H9 (cell line): ENCODE measurements around the gene OVOL2. TPM values are rescaled to one million over a fixed set of nuclear protein-coding genes. Genes with fewer than 3 reads are reported as not detected.

Experiments used
- DNase-seq: peaks from one replicate; pipeline ENCODE4 v3.0.0-alpha.2; 2017
- H2AFZ ChIP-seq: one replicate; pipeline ENCODE4 v1.6.1; 2013; ENCODE audit warnings: mild to moderate bottlenecking, low read length, control low read depth, moderate library complexity
- H2AK5ac ChIP-seq: 2 replicates; pipeline ENCODE4 v1.6.1; 2013; ENCODE audit warnings: low read length, control low read depth, mixed read lengths; ENCODE audit not compliant: insufficient read length
- H2BK120ac ChIP-seq: one replicate; pipeline ENCODE4 v1.6.1; 2013; ENCODE audit warnings: low read depth, mild to moderate bottlenecking, low read length, control low read depth, inconsistent platforms; ENCODE audit not compliant: poor library complexity, severe bottlenecking
- H2BK12ac ChIP-seq: 2 replicates; pipeline ENCODE4 v1.6.1; 2013; ENCODE audit warnings: low read length, control low read depth, mixed read lengths, low read depth; ENCODE audit not compliant: insufficient read length
- H2BK15ac ChIP-seq: 2 replicates; pipeline ENCODE4 v1.6.1; 2013; ENCODE audit warnings: low read depth, low read length, control low read depth
- H2BK20ac ChIP-seq: one replicate; pipeline ENCODE4 v1.6.1; 2013; ENCODE audit warnings: low read depth, mild to moderate bottlenecking, low read length, control low read depth, inconsistent platforms; ENCODE audit not compliant: poor library complexity, severe bottlenecking
- H2BK5ac ChIP-seq: 2 replicates; pipeline ENCODE4 v1.6.1; 2013; ENCODE audit warnings: low read length, control low read depth, mixed read lengths; ENCODE audit not compliant: insufficient read length
- H3K14ac ChIP-seq: 2 replicates; pipeline ENCODE4 v1.6.1; 2013; ENCODE audit warnings: low read length, control low read depth; ENCODE audit not compliant: insufficient read depth
- H3K18ac ChIP-seq: 2 replicates; pipeline ENCODE4 v1.6.1; 2013; ENCODE audit warnings: low read depth, mild to moderate bottlenecking, mixed read lengths, low read length, control low read depth; ENCODE audit not compliant: insufficient read length
- H3K23ac ChIP-seq: 2 replicates; pipeline ENCODE4 v1.6.1; 2013; ENCODE audit warnings: low read length, control low read depth, mixed read lengths, low read depth; ENCODE audit not compliant: insufficient read length
- H3K23me2 ChIP-seq: 2 replicates; pipeline ENCODE4 v1.6.1; 2013; ENCODE audit warnings: low read depth, mild to moderate bottlenecking, mixed read lengths, low read length, control low read depth; ENCODE audit not compliant: insufficient read length, poor library complexity, severe bottlenecking
- H3K27ac ChIP-seq: 2 replicates; pipeline ENCODE4 v1.5.1; 2013; ENCODE audit warnings: low read length, control low read depth, mixed read lengths, low read depth; ENCODE audit not compliant: insufficient read length
- H3K27me3 ChIP-seq: 2 replicates; pipeline ENCODE4 v1.6.1; 2013; ENCODE audit warnings: low read length, control low read depth, inconsistent platforms; ENCODE audit not compliant: insufficient read depth
- H3K4ac ChIP-seq: 2 replicates; pipeline ENCODE4 v1.6.1; 2013; ENCODE audit warnings: low read depth, mild to moderate bottlenecking, control low read depth, inconsistent platforms, low read length, moderate library complexity
- H3K4me1 ChIP-seq: 2 replicates; pipeline ENCODE4 v1.6.1; 2013; ENCODE audit warnings: low read length, control low read depth, inconsistent platforms; ENCODE audit not compliant: insufficient read depth
- H3K4me2 ChIP-seq: 2 replicates; pipeline ENCODE4 v1.6.1; 2013; ENCODE audit warnings: low read length, control low read depth, mixed read lengths; ENCODE audit not compliant: insufficient read length, insufficient read depth
- H3K56ac ChIP-seq: 2 replicates; pipeline ENCODE4 v1.6.1; 2013; ENCODE audit warnings: low read depth, mild to moderate bottlenecking, mixed read lengths, low read length, control low read depth; ENCODE audit not compliant: insufficient read length
- H3K79me1 ChIP-seq: 2 replicates; pipeline ENCODE4 v1.6.1; 2013; ENCODE audit warnings: low read depth, mild to moderate bottlenecking, moderate library complexity, low read length, control low read depth, inconsistent platforms; ENCODE audit not compliant: insufficient read depth, poor library complexity, severe bottlenecking
- H3K79me2 ChIP-seq: 2 replicates; pipeline ENCODE4 v1.6.1; 2013; ENCODE audit warnings: low read length, control low read depth, inconsistent platforms; ENCODE audit not compliant: insufficient read depth
- H3K9ac ChIP-seq: 2 replicates; pipeline ENCODE4 v1.6.1; 2013; ENCODE audit warnings: low read length, control low read depth, mixed read lengths; ENCODE audit not compliant: insufficient read length; ENCODE audit errors: extremely low read depth
- H3K9me3 ChIP-seq: one replicate; pipeline ENCODE4 v1.6.1; 2013; ENCODE audit warnings: low read depth, low read length, inconsistent platforms; ENCODE audit not compliant: control insufficient read depth
- H3T11ph ChIP-seq: one replicate; pipeline ENCODE4 v1.6.1; 2013; ENCODE audit warnings: mild to moderate bottlenecking, low read length, control low read depth, inconsistent platforms
- H4K20me1 ChIP-seq: one replicate; pipeline ENCODE4 v1.6.1; 2013; ENCODE audit not compliant: control insufficient read depth, insufficient read length, insufficient read depth
- H4K5ac ChIP-seq: 2 replicates; pipeline ENCODE4 v1.6.1; 2013; ENCODE audit warnings: low read depth, mild to moderate bottlenecking, mixed read lengths, low read length, control low read depth; ENCODE audit not compliant: insufficient read length
- H4K8ac ChIP-seq: replicated peaks from 2 replicates; pipeline ENCODE4 v1.6.1; 2013; ENCODE audit warnings: low read length, control low read depth, mixed read lengths, low read depth; ENCODE audit not compliant: insufficient read length
- H4K91ac ChIP-seq: 2 replicates; pipeline ENCODE4 v1.6.1; 2013; ENCODE audit warnings: low read depth, mild to moderate bottlenecking, moderate library complexity, mixed read lengths, low read length, control low read depth; ENCODE audit not compliant: insufficient read length
- H3K27ac Mint-ChIP-seq, 3 experiments: 2 replicates in 2 of 3; 3 replicates in 1 of 3; pipeline ENCODE4 v1.8.0; 2020 to 2021; ENCODE audit warnings: mixed read lengths in 3 of 3, mild to moderate bottlenecking in 1 of 3, moderate library complexity in 1 of 3
- H3K27me3 Mint-ChIP-seq: 2 replicates; pipeline ENCODE4 v1.8.0; 2021; ENCODE audit warnings: low read depth, mild to moderate bottlenecking, moderate library complexity, mixed read lengths
- H3K36me3 Mint-ChIP-seq, 3 experiments: 2 replicates in 2 of 3; 3 replicates in 1 of 3; pipeline ENCODE4 v1.8.0; 2020 to 2021; ENCODE audit warnings: low read depth in 3 of 3, mixed read lengths in 3 of 3; ENCODE audit not compliant: insufficient read depth in 1 of 3
- H3K4me1 Mint-ChIP-seq, 2 experiments: 2 replicates each; pipeline ENCODE4 v1.8.0; 2020; ENCODE audit warnings: mixed read lengths in 2 of 2
- H3K4me3 Mint-ChIP-seq, 2 experiments: 2 replicates in 1 of 2; 3 replicates in 1 of 2; pipeline ENCODE4 v1.8.0; 2020 to 2021; ENCODE audit warnings: mild to moderate bottlenecking in 2 of 2, mixed read lengths in 2 of 2, moderate library complexity in 1 of 2
- H3K9me3 Mint-ChIP-seq, 2 experiments: 2 replicates in 1 of 2; 3 replicates in 1 of 2; pipeline ENCODE4 v1.8.0; 2020; ENCODE audit warnings: mild to moderate bottlenecking in 2 of 2, mixed read lengths in 2 of 2, moderate library complexity in 1 of 2
- WGBS: extraction: QIAGEN DNeasy Blood & Tissue Kit; methylation state at CpG from one replicate; pipeline ENCODE4 v1.1.7; 2013; ENCODE audit warnings: missing lambda C conversion rate, low lambda C conversion rate, mixed read lengths; ENCODE audit not compliant: insufficient read length; ENCODE audit errors: extremely low coverage; 5-methylcytosine and 5-hydroxymethylcytosine counted together
- total RNA-seq: library from RNA; stranded (reverse); gene quantifications from 2 replicates; pipeline ENCODE4 v1.2.1, GENCODE V29; 2021
- TF ChIP-seq, protein P1 (sequence below): fragments of 200-600 bp; sonication (generic); conservative IDR thresholded peaks from 3 replicates; pipeline ENCODE4 v1.8.0; 2021; ENCODE audit warnings: antibody characterized with exemption, mild to moderate bottlenecking

OVOL2 gene
- total RNA-seq, 1 experiment from 2014 or later: 5.8 TPM

- Histone ChIP-seq H2BK15ac (no peak overlapping the region), H3K79me1 (no peaks in the 10 kb centered on the region), H4K5ac (no peak overlapping the region), H3K79me2 (no peaks in the 10 kb centered on the region), H3K4ac (no peak overlapping the region), H3K4me1 (no peaks in the 10 kb centered on the region), H2AK5ac (no peak overlapping the region), H2BK5ac (no peak overlapping the region), H2AFZ (no peak overlapping the region), H3K56ac (no peak overlapping the region), H4K91ac (no peak overlapping the region), H3K27me3 (no peaks in the 10 kb centered on the region; the same call in 1 of the 2 replicates), H3K23ac (no peak overlapping the region), H2BK12ac (no peak overlapping the region), H3K9ac (no peak overlapping the region), H2BK120ac (no peak overlapping the region), H3K18ac (no peak overlapping the region), H3K27ac (no peak overlapping the region), H4K8ac (no peak overlapping the region), H3K4me2 (no peak overlapping the region), H4K20me1 (no peaks in the 10 kb centered on the region), H3K14ac (no peak overlapping the region), H3T11ph (no peak overlapping the region), H3K23me2 (peaks cover 13% of the 10 kb centered on the region), H3K9me3 (no peaks in the 10 kb centered on the region), H2BK20ac (no peak overlapping the region)
- TF ChIP-seq, protein P1, sequence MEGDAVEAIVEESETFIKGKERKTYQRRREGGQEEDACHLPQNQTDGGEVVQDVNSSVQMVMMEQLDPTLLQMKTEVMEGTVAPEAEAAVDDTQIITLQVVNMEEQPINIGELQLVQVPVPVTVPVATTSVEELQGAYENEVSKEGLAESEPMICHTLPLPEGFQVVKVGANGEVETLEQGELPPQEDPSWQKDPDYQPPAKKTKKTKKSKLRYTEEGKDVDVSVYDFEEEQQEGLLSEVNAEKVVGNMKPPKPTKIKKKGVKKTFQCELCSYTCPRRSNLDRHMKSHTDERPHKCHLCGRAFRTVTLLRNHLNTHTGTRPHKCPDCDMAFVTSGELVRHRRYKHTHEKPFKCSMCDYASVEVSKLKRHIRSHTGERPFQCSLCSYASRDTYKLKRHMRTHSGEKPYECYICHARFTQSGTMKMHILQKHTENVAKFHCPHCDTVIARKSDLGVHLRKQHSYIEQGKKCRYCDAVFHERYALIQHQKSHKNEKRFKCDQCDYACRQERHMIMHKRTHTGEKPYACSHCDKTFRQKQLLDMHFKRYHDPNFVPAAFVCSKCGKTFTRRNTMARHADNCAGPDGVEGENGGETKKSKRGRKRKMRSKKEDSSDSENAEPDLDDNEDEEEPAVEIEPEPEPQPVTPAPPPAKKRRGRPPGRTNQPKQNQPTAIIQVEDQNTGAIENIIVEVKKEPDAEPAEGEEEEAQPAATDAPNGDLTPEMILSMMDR: no peak
- DNase-seq: no peak
- H3K36me3 Mint-ChIP-seq: peaks cover 0 to 8% (median 3%) of the 10 kb centered on the region in 3 experiments; a peak in 2 of 7 replicates
- no peak overlapping the region for H3K4me3 Mint-ChIP-seq
- H3K4me1 Mint-ChIP-seq: peaks cover 9 to 13% of the 10 kb centered on the region in 2 experiments
- peaks cover 18% of the 10 kb centered on the region for H3K27me3 Mint-ChIP-seq
- H3K27ac Mint-ChIP-seq: no peak overlapping the region
- no CpG with 5 or more reads among the region's 4 CpGs for WGBS
- H3K9me3 Mint-ChIP-seq: no peaks in the 10 kb centered on the region
Measured at GRCh38 chr20:18052856-18053255, 4.9 kb downstream of the OVOL2 start.
